Natural killer cell (primary cell): ENCODE results near the gene ATP2C2. TPM values are rescaled to one million over a fixed set of nuclear protein-coding genes. Genes with fewer than 3 reads are reported as not detected.

Experiments
- ATAC-seq, 3 donors: fragments of 150-1000 bp in 2 of 3; fragments of 200-7000 bp in 1 of 3; cut with Tn5 transposase; 1 replicate in 1 of 3; 2 replicates in 2 of 3; pipeline ENCODE4 v1.10.0; 2021; ENCODE audit warnings: mild to moderate bottlenecking in 2 of 3, moderate library complexity in 2 of 3
- DNase-seq, 2 donors: peaks; one replicate each; pipeline versions ENCODE4 v3.0.0 to v3.0.0-alpha.2; 2013 to 2021; ENCODE audit warnings: mixed read lengths in 1 of 2
- H3K27ac ChIP-seq: one replicate; pipeline ENCODE4 v1.5.1; 2013; ENCODE audit warnings: mild to moderate bottlenecking, low read length
- H3K27me3 ChIP-seq: one replicate; pipeline ENCODE4 v1.6.1; 2013; ENCODE audit warnings: low read length; ENCODE audit not compliant: control insufficient read depth, insufficient read depth
- H3K36me3 ChIP-seq: one replicate; pipeline ENCODE4 v1.6.1; 2013; ENCODE audit warnings: low read length; ENCODE audit not compliant: control insufficient read depth, insufficient read depth
- H3K4me1 ChIP-seq: one replicate; pipeline ENCODE4 v1.6.1; 2013; ENCODE audit warnings: low read length; ENCODE audit not compliant: control insufficient read depth, insufficient read depth
- H3K4me3 ChIP-seq: one replicate; pipeline ENCODE4 v1.5.1; 2013; ENCODE audit warnings: low read length
- H3K9me3 ChIP-seq: one replicate; pipeline ENCODE4 v1.6.1; 2013; ENCODE audit warnings: low read length; ENCODE audit not compliant: control insufficient read depth, insufficient read depth
- H3K27ac Mint-ChIP-seq, 2 donors: one replicate each; pipeline ENCODE4 v1.8.0; 2022; ENCODE audit warnings: mild to moderate bottlenecking in 2 of 2, mixed read lengths in 2 of 2, moderate library complexity in 1 of 2
- H3K27me3 Mint-ChIP-seq, 2 donors: one replicate each; pipeline ENCODE4 v1.8.0; 2022; ENCODE audit warnings: low read depth in 2 of 2, mixed read lengths in 2 of 2
- H3K36me3 Mint-ChIP-seq: one replicate; pipeline ENCODE4 v1.8.0; 2022; ENCODE audit warnings: mixed read lengths
- H3K4me1 Mint-ChIP-seq, 2 donors: one replicate each; pipeline ENCODE4 v1.8.0; 2022; ENCODE audit warnings: mixed read lengths in 2 of 2
- H3K4me3 Mint-ChIP-seq: one replicate; pipeline ENCODE4 v1.8.0; 2022; ENCODE audit warnings: mild to moderate bottlenecking, moderate library complexity, mixed read lengths
- H3K9me3 Mint-ChIP-seq, 2 donors: one replicate each; pipeline ENCODE4 v1.8.0; 2022; ENCODE audit warnings: mixed read lengths in 2 of 2
- CTCF ChIP-seq: fragments of 200-600 bp; IDR thresholded peaks from one replicate; pipeline ENCODE4 v1.8.0; 2022; ENCODE audit warnings: antibody characterized with exemption
- WGBS: methylation state at CpG from one replicate; pipeline ENCODE4 v1.1.7; 2013; ENCODE audit warnings: missing lambda C conversion rate; ENCODE audit not compliant: insufficient coverage; 5-methylcytosine and 5-hydroxymethylcytosine counted together
- intact Hi-C: fragments of 100-400 bp; cut with micrococcal nuclease; formaldehyde crosslinking; loops from one replicate; pipeline ENCODE4 v1.14.2; 2022
- total RNA-seq, 4 donors: library from RNA; stranded (reverse); fragments of 120-200 nt in 1 of 4; gene quantifications; one replicate each; pipeline versions ENCODE4 v1.2.3 to v1.2.4, GENCODE V29; 2013 to 2022

ATP2C2 gene
- total RNA-seq, 3 donors from 2014 or later (not counting 1 experiment from before 2014, with no cell fraction given), result not detected

- H3K9me3 ChIP-seq, result no peaks in the 10 kb centered on the region
- no peaks in the 10 kb centered on the region for H3K36me3 ChIP-seq
- no peak for TF ChIP-seq CTCF
- Mint-ChIP-seq H3K36me3 (no peaks in the 10 kb centered on the region), H3K4me3 (no peak overlapping the region), H3K27ac (no peak overlapping the region), H3K4me1 (no peaks in the 10 kb centered on the region), H3K27me3 (peaks cover 0 to 10% of the 10 kb centered on the region in 2 donors), H3K9me3 (no peaks in the 10 kb centered on the region)
- no peak for DNase-seq
- H3K4me1 ChIP-seq, result no peaks in the 10 kb centered on the region
- no peaks in the 10 kb centered on the region for H3K27me3 ChIP-seq
- H3K4me3 ChIP-seq, result no peak overlapping the region
- H3K27ac ChIP-seq, result no peak overlapping the region
- WGBS, result 94% methylated on average over 10 of the region's 10 CpGs
- no peak for ATAC-seq
- intact Hi-C loops, result no loop called here
Measured at GRCh38 chr16:84436196-84436595, 67.9 kb downstream of the ATP2C2 start.

- Mint-ChIP-seq H3K9me3 (no peaks in the 10 kb centered on the region), H3K27me3 (peaks cover 8 to 13% of the 10 kb centered on the region in 2 donors), H3K36me3 (no peaks in the 10 kb centered on the region), H3K4me3 (no peak overlapping the region), H3K4me1 (no peaks in the 10 kb centered on the region), H3K27ac (no peak overlapping the region)
- no peak overlapping the region for H3K4me3 ChIP-seq
- TF ChIP-seq CTCF, result no peak
- H3K27me3 ChIP-seq, result no peaks in the 10 kb centered on the region
- DNase-seq (no peak), ATAC-seq (no peak)
- H3K9me3 ChIP-seq, result no peaks in the 10 kb centered on the region
- H3K4me1 ChIP-seq, result no peaks in the 10 kb centered on the region
- no peaks in the 10 kb centered on the region for H3K36me3 ChIP-seq
- WGBS, result 80% methylated on average over 15 of the region's 15 CpGs
- intact Hi-C loops, result no loop called here
- no peak overlapping the region for H3K27ac ChIP-seq
Measured at GRCh38 chr16:84438971-84439696, 70.8 kb downstream of the ATP2C2 start.

GRCh38 chr16:84442416-84443145, 74.2 kb downstream of the ATP2C2 start:
- ATAC-seq, result no peak
- H3K27me3 Mint-ChIP-seq, result peaks cover 8 to 13% of the 10 kb centered on the region in 2 donors
- no peaks in the 10 kb centered on the region for H3K36me3 Mint-ChIP-seq
- no peak overlapping the region for H3K4me3 Mint-ChIP-seq
- H3K9me3 Mint-ChIP-seq, result no peaks in the 10 kb centered on the region
- no peaks in the 10 kb centered on the region for H3K27me3 ChIP-seq
- H3K36me3 ChIP-seq, result no peaks in the 10 kb centered on the region
- no peak overlapping the region for H3K27ac Mint-ChIP-seq
- H3K4me3 ChIP-seq, result no peak overlapping the region
- H3K9me3 ChIP-seq, result no peaks in the 10 kb centered on the region
- TF ChIP-seq CTCF, result no peak
- H3K4me1 ChIP-seq, result no peaks in the 10 kb centered on the region
- intact Hi-C loops, result no loop called here
- 88% methylated on average over 19 of the region's 19 CpGs for WGBS
- H3K4me1 Mint-ChIP-seq, result no peaks in the 10 kb centered on the region
- H3K27ac ChIP-seq, result no peak overlapping the region
- DNase-seq, result no peak
